ENCODE data around the gene FBLIM1.

The FBLIM1 gene

DNA sequence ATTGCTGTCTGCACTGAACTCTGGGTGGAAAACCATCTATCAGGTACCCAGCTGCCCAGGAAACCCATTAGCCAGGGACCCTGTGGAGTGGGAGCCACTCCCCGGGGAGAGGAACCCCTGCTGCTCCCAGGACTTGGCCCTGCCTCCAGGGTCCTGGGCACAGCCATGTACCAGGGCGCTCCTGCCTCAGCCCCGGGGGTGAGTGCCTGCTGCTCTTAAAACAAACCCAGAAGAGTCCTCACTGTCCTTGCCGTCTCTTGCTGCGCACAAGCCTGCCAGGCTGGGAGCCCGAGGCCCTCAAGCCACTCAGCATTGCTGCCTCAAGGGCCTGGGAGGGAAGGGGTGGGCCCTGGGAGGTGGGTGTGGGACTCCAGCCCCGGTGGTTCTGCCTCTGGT, 25.9 kb upstream of the FBLIM1 start:
- peaks cover 16% of the 10 kb centered on the region for H3K36me3 Mint-ChIP-seq (ENCODE audit: low read depth)
- H3K27ac Mint-ChIP-seq: no peak overlapping the region
- peaks cover 11% of the 10 kb centered on the region for H3K4me1 Mint-ChIP-seq
- TF ChIP-seq, protein P1, sequence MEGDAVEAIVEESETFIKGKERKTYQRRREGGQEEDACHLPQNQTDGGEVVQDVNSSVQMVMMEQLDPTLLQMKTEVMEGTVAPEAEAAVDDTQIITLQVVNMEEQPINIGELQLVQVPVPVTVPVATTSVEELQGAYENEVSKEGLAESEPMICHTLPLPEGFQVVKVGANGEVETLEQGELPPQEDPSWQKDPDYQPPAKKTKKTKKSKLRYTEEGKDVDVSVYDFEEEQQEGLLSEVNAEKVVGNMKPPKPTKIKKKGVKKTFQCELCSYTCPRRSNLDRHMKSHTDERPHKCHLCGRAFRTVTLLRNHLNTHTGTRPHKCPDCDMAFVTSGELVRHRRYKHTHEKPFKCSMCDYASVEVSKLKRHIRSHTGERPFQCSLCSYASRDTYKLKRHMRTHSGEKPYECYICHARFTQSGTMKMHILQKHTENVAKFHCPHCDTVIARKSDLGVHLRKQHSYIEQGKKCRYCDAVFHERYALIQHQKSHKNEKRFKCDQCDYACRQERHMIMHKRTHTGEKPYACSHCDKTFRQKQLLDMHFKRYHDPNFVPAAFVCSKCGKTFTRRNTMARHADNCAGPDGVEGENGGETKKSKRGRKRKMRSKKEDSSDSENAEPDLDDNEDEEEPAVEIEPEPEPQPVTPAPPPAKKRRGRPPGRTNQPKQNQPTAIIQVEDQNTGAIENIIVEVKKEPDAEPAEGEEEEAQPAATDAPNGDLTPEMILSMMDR (IDR thresholded peaks at IDR 0.05; ENCODE audit: unreplicated experiment in 3 of 3): no peak
- no peak overlapping the region for H3K4me3 Mint-ChIP-seq
- H3K9me3 Mint-ChIP-seq: no peaks in the 10 kb centered on the region
- no peaks in the 10 kb centered on the region for H3K27me3 Mint-ChIP-seq (ENCODE audit: low read depth)

DNA sequence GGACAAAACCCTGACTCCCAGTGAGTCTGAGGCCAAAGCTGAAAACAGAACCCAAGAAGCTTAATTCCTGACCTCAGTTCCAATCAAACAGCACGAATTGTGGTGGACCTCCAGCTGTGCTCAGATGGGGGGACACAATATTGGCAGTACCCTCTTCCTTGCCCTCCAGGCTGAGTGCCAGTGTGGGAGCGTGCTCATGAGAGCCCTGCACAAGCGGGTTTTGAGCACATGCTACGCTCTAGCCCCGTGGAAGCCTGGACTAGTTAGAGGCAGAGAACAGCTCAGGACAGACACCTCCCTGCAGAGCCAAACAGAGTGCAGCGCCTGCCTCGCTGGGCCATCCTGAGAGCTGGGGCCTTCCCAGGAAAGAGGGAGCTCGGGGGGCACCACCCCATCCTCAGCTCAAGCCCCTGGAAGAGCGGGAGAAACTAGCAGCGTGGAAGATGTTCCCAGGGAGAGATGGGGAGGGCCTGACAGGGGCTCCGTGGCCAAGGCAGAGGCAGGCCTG, 25.3 kb upstream of the FBLIM1 start:
- peaks cover 12% of the 10 kb centered on the region for H3K36me3 Mint-ChIP-seq (ENCODE audit: low read depth)
- TF ChIP-seq, protein P1 (IDR thresholded peaks at IDR 0.05; ENCODE audit: unreplicated experiment in 3 of 3): no peak
- H3K4me3 Mint-ChIP-seq: no peak overlapping the region
- no peak overlapping the region for H3K27ac Mint-ChIP-seq
- peaks cover 11% of the 10 kb centered on the region for H3K4me1 Mint-ChIP-seq
- H3K9me3 Mint-ChIP-seq: no peaks in the 10 kb centered on the region
- H3K27me3 Mint-ChIP-seq (ENCODE audit: low read depth): no peaks in the 10 kb centered on the region

DNA sequence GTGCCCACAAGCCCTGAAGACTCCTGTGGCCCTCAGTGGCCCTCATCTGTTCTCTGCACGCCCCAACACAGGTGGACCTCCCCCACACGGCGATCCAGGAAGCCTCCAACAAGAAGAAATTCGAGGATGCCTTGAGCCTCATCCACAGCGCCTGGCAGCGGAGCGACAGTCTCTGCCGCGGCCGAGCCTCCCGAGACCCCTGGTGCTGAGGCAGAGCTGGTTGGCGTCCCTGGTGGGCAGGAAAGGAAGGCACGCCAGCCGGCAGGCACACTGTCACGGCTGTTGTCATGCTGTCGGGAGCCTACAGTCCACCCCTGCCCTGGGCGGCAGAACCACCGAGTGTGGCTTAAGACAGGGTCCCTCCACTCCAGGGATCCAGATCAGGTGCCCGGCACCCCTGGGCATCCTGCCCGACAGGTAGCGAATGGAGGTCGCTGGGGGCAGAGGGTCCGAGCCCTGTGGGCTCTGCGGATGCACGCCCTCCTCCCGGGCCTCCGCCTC, 24.8 kb upstream of the FBLIM1 start:
- H3K36me3 Mint-ChIP-seq (ENCODE audit: low read depth): peaks cover 15% of the 10 kb centered on the region
- no peak overlapping the region for H3K27ac Mint-ChIP-seq
- H3K9me3 Mint-ChIP-seq: no peaks in the 10 kb centered on the region
- H3K27me3 Mint-ChIP-seq (ENCODE audit: low read depth): no peaks in the 10 kb centered on the region
- peaks cover 16% of the 10 kb centered on the region for H3K4me1 Mint-ChIP-seq
- TF ChIP-seq, protein P1 (IDR thresholded peaks at IDR 0.05; ENCODE audit: unreplicated experiment in 3 of 3): no peak
- H3K4me3 Mint-ChIP-seq: no peak overlapping the region

DNA sequence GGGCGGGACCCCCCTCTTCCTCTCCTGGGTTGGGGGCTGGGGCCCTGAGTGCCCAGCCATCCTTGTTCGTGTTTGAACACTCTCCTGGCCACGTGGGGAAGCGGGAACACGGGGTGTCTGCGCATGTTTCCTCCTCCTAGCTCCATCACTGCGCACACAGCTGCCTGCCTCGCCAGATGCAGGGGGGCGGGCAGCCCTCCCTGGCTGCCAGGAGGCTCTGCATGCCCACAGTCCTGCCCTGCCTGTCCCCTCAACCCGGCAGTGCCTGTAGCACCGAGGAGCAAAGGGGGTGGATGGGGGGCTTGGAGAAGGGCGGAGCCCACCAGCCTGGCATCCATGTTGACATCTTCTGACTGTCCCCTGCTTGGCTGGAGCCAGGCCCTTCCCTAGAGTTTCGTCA, 24.3 kb upstream of the FBLIM1 start:
- H3K36me3 Mint-ChIP-seq (ENCODE audit: low read depth): peaks cover 16% of the 10 kb centered on the region
- TF ChIP-seq, protein P1 (IDR thresholded peaks at IDR 0.05; ENCODE audit: unreplicated experiment in 3 of 3): no peak
- no peak overlapping the region for H3K27ac Mint-ChIP-seq
- no peaks in the 10 kb centered on the region for H3K27me3 Mint-ChIP-seq (ENCODE audit: low read depth)
- no peak overlapping the region for H3K4me3 Mint-ChIP-seq
- H3K9me3 Mint-ChIP-seq: no peaks in the 10 kb centered on the region
- peaks cover 17% of the 10 kb centered on the region for H3K4me1 Mint-ChIP-seq

DNA sequence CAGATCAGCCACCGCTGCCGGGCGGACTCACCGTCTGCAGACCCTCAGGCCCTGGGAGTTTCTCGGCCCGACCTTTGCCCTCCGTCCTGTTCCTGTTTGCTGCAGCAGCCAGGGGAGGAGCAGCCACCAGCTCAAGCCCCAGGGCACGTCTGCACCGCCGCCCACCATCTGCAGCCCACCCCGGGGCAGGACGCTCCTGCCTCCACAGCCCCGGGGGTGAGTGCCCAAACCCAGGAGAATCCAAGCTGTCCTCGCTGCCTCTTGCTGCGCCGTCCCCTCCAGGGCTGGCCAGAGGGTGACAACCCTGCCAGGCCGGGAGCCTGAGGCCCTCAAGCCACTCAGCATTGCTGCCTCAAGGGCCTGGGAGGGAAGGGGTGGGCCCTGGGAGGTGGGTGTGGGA, 23.7 kb upstream of the FBLIM1 start:
- no peak overlapping the region for H3K4me3 Mint-ChIP-seq

More for the DNA sequence above, 23.7 kb upstream of the FBLIM1 start:
- peaks cover 12% of the 10 kb centered on the region for H3K36me3 Mint-ChIP-seq (ENCODE audit: low read depth)
- H3K27me3 Mint-ChIP-seq (ENCODE audit: low read depth): no peaks in the 10 kb centered on the region
- TF ChIP-seq, protein P1 (IDR thresholded peaks at IDR 0.05; ENCODE audit: unreplicated experiment in 3 of 3): no peak
- H3K4me1 Mint-ChIP-seq: peaks cover 21% of the 10 kb centered on the region
- H3K27ac Mint-ChIP-seq: no peak overlapping the region
- H3K9me3 Mint-ChIP-seq: no peaks in the 10 kb centered on the region
